GM19463 (cell line): ENCODE data around the gene MTERF4.

Source experiments
- ATAC-seq: cut with Tn5 transposase; IDR thresholded peaks from one replicate; pipeline ENCODE4 v1.9.1; 2021; ENCODE audit warnings: mild to moderate bottlenecking, moderate library complexity; ENCODE audit not compliant: unreplicated experiment

Gene MTERF4, protein sequence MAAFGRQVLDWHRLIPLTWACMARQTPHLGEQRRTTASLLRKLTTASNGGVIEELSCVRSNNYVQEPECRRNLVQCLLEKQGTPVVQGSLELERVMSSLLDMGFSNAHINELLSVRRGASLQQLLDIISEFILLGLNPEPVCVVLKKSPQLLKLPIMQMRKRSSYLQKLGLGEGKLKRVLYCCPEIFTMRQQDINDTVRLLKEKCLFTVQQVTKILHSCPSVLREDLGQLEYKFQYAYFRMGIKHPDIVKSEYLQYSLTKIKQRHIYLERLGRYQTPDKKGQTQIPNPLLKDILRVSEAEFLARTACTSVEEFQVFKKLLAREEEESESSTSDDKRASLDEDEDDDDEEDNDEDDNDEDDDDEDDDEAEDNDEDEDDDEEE

DNA sequence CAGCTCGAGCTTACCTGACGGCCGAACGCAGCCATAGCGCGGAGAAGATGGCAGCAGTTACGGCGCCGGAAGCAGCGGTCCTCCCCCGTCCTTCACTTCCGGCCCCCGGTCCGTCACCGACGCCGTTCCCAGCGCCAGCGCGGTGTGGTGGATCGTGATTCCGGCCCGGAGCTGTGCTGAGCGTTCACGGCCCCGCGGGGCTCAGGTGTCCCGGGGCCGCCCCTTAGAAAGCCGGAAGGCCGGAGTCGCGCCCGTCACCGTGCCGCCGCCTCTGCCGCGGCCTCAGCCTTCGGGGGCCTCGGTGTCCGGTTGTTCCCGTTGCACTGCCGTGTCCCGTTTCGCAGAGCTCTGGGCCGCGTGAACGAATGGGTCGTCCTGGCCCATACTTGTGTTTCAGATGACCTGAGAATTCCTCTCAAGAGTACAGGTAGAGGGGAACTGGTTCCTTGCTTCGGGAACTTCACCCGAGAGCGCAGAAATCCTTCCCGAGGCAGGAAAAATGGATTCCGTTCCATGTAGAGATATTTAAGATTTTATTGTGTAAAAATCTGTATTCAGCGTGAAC is at the start of gene MTERF4:
MTERF4 (minus strand) TSS at position 49 of the 565 bp plus-strand sequence; CDS start at position 35, 14 bp downstream.
- peak; percentile 93 for ATAC-seq

DNA sequence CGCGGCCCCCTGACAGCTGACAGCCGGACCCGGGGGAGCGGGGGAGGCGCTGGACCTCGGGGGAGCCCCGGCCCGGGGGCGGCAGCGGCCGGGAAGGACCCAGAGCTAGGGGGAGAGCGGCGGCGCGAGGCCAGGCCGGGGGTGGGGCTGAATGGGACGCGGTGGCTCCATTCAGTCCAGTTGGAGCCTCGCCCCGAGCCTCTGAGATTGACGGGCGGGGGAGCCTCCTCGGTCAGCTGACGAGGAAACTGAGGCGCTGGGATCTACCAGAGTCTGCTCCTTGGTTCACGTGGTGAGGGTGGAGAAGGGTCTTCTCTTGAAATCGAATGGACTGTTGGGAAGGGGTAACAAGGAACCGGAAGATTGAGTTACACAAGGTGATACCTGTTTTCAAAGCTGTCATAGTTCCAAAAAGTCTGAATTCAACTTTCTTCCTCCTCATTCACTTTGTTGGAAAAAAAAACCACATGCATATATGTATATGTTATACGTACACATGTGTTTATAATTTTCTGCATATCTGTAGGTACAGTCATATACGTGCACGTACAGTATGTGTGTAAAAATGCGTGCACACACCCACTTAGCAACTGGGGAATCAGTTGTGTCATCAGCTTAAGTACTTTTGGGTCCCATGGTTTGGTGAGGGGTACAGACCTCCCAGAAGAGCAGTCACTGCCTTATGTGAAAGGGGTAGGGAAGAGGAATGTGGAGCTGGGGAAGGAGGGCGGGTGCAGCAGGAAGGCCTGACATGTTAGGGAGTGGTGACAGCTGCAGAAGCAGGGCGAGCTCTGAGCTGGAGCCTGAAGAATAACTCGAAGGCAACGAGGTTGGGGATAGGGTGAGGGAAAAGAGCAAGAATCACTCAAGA is 48.8 kb upstream of the MTERF4 start:
- ATAC-seq = no peak

DNA sequence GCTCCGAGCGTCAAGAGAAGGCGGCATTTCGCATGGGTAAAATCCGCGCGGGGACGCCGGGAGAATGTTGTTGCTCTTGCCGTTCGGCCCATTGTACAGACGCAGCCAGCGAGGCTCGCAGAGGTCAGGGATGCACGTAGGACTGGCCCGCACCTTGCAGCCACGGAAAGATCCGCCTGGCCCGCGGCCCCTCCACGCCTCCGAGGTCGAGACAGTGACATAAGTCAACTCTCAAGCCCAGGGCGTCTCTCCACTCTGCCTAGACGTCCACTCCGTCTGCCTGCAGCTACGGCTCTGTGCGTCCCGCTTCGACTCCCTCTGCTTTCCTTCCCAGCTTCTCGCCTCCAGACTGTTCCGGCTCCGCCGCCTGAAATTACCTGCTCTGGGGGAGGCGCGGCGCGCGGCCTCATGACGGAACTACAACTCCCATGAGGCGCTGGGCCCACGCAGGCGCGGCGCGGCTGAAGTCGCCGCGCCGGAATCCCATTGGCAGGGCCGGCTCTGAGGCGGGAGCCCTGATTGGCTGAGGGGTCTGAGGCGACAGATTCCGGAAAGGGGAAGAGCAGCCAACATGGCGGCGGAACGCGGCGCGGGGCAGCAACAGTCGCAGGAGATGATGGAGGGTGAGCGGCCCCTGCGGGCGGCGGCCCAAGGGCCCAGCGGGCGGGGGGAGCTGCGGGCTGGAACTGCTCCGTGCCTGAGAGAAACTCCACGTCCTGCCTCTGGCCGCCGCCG is 48.0 kb upstream of the MTERF4 start, which contains the start of gene PPP1R7:
PPP1R7 (plus strand) TSS at position 543 of the 735 bp plus-strand sequence; CDS start at position 572, 29 bp downstream.
- peak; percentile 79 for ATAC-seq

DNA sequence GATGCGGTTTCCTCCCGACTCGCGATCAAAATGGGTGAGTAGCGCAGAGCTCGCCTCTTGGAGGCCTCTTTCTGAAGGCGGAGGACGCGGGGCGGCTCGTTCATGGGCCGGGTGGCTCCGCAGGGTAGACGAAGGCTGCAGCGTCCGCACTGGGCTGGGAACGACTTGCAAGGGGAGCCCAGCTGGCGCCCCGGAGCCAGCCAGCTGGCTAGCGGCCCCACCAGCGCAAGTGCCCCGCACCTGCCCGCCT is 47.5 kb upstream of the MTERF4 start:
- ATAC-seq = peak; percentile 4

DNA sequence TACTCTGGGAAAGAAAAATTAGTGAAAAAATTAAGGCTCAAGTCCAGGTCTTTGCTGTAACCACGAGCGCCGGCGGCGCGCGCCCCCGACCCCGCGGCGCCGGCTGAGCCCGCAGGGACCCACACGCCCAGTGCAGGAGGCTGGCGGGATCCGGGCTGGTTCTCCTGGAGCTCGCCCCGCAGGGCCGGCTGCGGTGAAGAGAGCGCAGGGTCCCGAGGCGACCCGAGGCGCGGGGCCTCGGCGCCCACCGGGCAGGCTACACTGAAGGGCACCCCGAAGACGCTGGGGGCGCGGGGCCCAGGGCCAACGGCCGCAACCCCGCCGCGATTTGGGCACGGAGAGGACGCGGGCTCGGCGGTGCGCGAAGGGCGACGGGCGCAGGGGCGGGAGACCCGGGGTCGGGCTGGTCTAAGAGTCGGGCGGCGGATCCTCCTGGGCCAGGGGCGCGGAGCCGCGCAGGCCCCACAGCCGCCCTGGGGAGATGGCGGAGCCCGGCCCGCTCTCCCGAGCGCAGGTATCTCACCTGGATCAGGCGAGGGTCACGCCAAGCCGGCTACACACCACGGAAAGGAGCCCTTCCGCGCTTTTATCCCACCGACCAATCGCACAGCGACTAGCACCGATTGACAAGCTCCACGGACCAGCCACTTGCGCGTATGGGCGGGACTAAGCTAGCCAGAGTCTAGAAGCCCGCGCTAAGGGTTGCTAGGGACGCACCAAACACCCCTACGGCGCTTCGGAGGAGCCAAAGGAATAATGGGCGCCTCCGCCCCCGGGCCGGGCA is 47.0 kb upstream of the MTERF4 start, which contains the start of gene PASK:
PASK (minus strand) TSS at position 582 of the 784 bp plus-strand sequence. CDS start 6,440 bp downstream, outside the sequence.
- ATAC-seq = peak; percentile 73

DNA sequence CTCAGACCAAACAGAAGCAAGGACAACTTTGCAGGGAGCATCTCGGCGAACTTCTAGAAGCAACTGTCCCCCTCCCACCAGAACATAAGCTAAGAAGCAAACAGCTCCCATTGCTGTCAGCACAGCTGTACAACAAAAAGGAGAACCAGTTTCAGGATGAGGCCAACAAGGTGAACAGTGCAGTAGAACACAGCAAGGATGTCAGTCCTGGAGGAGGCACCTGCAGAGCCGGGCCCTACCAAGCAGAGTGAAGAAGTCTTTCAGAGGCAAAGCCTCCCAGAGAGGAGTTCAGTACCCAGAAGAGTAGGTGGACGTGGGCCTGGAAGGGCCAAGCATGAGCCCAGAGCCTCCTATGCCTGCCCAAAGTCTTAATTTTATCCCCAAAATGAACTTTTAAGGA is 46.2 kb upstream of the MTERF4 start:
- no peak for ATAC-seq

DNA sequence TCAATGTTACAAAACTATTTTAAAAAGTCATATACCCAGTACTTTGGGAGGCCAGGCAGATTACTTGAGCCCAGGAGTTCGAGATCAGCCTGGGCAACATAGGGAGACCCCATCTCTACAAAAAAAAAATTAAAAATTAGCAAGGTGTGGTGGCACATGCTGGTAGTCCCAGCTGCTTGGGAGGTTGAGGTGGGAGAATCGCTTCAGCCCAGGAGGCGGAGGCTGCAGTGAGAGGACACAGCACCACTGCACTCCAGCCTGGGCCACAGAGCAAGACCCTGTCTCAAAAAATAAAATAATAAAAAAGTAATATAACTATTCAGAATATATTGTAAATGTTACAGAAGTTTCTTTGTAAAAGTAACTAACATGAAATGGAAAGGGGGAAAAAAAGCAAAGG is 45.2 kb upstream of the MTERF4 start:
- no peak for ATAC-seq

DNA sequence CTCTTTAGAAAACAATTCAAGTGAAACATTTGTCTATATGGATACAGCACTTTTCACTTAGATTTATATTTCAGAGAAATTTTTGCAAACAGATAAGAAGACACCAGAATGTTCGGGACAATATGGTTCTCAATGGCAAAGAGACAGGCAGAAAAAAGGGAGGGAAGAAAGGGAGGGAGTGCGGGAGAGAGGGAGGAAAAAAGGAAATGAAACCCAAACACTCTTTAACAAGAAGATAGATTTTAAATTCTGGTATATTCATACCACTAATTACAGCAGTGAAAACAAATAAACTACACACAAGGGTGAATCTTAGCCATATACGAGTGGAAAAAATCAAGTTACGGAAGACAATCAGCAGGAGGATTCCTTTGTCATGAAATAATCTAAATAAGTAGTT is 44.2 kb upstream of the MTERF4 start:
- no peak for ATAC-seq

DNA sequence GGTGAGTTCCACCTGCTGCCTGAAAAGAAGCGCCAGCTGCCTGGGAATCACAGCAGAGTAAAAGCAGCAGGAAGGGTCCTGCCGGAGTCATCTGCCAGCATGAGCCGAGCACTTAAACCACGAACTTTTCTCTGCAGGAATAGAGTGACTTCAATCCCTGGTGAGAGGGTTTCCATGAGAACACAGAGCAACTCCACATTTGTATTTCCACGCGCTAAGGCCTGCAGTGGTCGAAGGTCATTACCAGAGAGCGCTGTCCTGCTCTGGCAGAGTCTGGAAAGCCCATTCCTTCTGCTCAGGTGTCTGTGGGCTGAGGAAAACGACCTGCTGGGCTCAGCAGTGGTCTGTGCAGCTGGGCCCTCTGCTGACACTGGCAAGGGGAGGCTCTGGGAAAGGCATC is 40.5 kb upstream of the MTERF4 start:
- no peak for ATAC-seq

DNA sequence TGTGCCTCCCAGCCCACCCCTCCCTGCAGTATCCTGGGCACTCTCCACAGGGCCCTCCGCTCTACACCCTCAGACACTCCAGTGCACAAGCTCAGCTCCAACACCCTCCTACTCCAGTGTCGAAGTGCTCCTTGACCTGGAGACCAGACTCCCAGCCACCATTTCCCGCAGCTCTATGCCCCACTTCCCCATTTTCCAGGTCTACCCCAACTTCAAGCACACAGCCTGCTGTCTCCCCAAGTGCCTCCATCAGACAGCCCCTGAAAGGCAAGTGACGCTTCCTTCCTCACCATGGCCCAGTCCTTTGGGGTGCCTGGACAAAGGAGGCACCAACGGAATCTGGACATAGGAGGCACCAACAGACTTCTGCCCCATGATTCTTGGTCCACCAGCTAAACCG is 40.0 kb upstream of the MTERF4 start:
- ATAC-seq = no peak

DNA sequence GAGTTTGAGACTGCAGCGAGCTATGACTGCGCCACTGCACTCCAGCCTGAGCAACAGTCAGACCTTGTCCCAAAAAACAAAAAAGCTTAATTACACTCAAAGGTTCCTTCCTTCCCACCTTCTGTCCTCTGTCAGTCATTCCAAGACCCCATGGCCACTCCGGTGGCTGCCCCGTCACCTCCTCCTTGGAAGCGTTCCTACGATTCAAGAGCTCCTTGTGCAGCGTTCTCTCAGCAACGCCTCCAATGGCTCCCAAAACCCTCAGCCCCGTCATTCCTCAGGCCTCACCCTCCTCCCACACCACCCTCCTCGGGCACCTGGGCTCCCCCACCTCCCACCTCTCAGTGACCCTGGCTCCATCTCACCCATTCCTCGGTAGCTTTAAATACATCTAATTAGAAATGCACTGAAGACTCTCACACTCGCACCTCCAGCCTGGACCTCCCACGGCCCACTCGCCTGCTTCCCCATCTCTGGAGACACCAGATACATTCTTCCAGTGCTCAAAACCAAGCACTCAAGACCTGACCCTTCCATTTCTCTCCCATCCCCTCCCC is 39.2 kb upstream of the MTERF4 start:
- no peak for ATAC-seq

DNA sequence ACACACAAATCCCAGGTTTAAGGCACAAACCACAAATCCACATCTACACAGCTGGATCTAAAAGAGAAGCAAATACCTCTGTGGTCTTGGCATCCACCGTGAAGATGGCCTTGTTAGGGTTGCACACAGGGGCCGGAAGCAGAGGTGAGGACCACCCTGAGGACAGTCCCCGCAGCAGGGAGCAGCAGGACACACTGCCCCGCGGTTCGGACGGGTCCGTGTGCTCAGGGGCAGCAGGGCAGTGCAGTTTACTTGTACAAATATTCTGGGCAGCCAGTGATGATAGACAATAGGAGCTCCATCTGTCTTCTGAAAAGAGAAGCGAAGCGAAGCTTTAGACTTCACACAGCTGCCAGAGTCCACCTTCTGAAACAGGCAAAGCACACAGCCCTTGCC is 38.4 kb upstream of the MTERF4 start:
- no peak for ATAC-seq

DNA sequence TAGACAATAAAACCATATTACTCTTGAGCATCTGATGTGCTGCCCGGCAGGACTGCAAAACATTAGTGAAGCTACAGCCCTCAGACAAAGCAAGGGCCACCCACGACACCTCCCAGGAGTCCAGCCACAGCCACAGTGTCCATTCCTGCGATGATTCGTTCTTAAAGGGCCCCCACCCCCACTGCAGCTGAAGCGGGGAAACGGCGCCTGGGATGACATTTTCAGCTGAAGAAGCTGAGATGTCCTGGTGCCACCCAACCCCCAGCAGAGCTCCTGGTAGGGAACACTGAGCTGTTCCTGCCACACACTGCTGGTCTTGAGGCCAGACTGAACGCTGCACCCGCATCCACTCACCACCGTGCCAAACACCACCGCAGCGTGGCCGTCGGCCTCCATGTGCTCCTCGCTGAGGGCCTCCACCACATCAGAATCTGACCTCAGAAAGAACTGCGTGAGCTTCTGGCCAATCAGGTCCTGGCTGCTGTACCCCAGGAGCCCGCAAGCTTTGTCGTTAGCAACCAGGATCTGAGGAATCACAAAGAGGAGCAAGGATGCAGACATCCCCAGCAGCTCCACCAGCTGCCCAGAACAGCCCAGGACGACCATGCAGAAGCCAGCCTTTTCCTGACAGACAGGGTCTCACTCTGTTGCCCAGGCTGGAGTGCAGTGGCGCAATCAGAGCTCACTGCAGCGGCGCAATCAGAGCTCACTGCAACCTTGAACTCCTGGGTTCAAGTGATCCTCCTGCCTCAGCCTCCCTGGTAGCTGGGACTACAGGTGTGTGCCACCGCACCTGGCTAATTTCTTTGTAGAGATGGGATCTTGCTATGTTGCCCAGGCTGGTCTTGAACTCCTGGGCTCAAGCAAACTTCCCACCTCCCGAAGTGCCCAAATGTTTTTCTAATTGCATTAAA is 37.7 kb upstream of the MTERF4 start:
- ATAC-seq = no peak

DNA sequence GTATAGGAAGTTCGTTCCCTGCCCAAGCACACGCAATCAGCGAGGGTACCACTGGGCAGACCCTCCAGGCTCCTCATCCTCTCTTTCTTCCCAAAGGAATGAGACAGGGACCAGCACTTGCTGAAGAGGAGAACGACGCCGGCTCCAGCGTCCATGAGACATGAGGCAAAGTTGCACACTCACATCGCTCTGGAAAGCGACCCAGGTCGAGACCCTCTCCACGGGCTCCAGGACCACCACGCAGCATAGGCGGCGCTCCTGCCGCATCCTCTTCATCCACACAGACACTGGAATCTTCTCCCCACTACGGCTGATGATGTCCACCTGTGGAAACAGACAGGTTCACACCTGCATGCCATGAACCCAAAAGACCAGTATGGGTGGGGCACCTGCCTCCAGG is 36.4 kb upstream of the MTERF4 start:
- no peak for ATAC-seq

DNA sequence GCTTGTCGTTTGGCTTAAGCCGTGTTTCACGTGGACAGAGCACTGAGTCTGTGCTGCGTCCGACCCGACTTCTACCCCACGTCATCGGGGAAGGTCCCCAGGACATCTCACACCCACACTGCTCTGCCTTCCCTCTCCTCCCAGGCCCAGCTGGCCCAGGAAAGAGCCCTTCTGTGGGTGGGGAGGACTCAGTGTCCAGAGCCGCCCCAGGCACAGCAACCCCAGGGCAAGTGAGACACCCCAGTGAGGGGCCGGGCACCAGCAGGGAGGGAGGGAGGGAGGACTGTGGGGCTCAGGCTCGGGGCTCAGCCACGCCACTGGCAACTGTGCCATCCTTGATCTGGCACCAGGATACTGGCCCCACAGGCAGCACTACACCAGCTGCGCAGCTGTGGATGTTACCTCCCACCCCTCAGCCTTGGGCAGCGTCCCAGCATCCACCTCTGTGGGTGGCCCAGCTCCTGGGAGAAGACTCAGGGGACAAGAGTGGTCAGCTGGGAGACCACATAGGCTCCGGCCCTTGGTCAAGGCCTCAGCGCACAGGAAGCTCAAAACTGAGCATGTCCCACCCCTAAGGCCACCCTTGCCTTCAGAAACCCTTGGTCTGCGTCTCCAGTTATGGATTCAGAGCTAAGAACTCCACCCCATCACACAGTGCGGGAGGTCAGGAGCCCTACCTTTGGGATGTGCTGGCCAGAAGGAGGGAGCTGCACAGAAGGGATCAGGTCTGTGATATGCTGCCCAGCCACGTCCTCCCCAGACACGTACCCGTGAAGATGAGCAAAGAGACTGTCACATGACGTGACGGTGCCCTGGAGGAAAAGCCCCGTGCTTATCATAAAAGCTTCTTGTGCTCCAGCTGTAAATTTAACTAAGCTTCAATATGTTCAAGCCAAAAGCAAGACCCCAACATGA is 35.4 kb upstream of the MTERF4 start:
- ATAC-seq = no peak

DNA sequence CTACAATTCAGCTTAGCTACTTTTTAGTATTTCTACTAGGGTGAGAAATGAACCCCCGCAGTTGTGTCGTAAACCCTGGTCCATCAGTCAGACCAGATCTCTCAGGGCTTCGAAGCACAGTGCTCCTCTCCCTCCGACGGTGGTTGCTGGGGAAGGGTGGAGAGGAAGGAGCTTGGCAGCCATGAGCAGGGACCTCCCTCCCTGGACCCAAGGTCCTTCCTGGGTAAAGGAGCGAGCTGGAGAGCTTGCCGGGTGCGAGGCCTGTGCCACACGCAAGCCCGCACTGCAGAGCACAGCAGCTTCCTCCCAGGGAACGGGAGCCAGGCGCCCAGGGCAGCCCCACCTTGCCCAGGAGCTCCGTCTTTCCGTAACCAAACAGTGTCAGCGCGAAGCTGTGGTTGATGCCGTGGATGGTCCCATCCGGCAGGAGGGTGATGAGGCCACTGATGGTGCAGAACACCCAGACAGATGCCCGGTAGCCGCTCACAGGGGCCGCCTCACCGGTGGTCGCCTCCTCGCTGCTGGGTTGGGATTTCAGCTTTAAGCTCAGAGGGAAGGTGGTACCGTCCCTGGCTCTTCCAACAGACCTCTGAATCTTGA is 34.7 kb upstream of the MTERF4 start:
- no peak for ATAC-seq

DNA sequence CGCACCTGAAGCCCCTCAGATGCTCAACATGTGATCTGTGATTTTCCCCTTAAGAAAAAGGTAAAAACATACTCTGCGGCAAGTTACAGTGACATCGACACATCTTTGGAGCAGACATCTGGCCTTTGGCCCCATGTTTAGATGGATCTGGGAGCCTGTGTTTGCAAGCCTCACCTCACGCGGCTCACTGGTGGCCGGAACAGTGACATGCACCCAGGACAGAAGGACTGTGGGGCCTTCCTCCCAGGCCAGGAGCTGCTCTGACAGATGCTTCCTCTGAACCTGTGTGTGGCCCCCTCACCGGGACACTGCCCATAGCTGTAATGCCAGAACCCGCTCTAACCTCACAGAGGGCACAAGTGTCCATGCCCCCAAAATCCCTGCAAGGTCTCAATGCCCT is 34.1 kb upstream of the MTERF4 start:
- ATAC-seq = no peak
